Rectal smooth muscle tissue (tissue), 1 donor: ENCODE data around the gene DDX39B.
A peak's percentile ranks its signal among the peaks of the same experiment; 100 is the strongest.
"Not testable (repeated sequence)": the region's sequence is repeated elsewhere in the genome, so short reads cannot be mapped to it uniquely, and the experiment has no call there.

Experiments
- H3K27ac ChIP-seq: one replicate; pipeline ENCODE4 v1.7.0; 2013; ENCODE audit warnings: low read depth, low read length, inconsistent platforms
- H3K27me3 ChIP-seq: one replicate; pipeline ENCODE4 v1.7.0; 2013; ENCODE audit warnings: low read length; ENCODE audit not compliant: control insufficient read depth, insufficient read depth
- H3K36me3 ChIP-seq: one replicate; pipeline ENCODE4 v1.7.0; 2013; ENCODE audit warnings: low read length; ENCODE audit not compliant: control insufficient read depth, insufficient read depth
- H3K4me1 ChIP-seq: one replicate; pipeline ENCODE4 v1.7.0; 2013; ENCODE audit warnings: low read length; ENCODE audit not compliant: control insufficient read depth, insufficient read depth
- H3K4me3 ChIP-seq: one replicate; pipeline ENCODE4 v1.7.0; 2013; ENCODE audit warnings: low read length
- H3K9ac ChIP-seq: one replicate; pipeline ENCODE4 v1.7.0; 2013; ENCODE audit warnings: low read length

Gene DDX39B

GRCh38 chr6:31493875-31494694 is 47.7 kb downstream of the DDX39B start:
- Histone ChIP-seq H3K4me3 (peak overlapping the region; percentile 65), H3K27me3 (peaks cover 15% of the 10 kb centered on the region)

GRCh38 chr6:31493550-31493874 is 48.3 kb downstream of the DDX39B start:
- H3K27me3 ChIP-seq, result peaks cover 10% of the 10 kb centered on the region
- not testable (repeated sequence) for H3K4me3 ChIP-seq, H3K36me3 ChIP-seq, H3K27ac ChIP-seq, H3K9ac ChIP-seq, H3K4me1 ChIP-seq

More at GRCh38 chr6:31493875-31494694, 47.7 kb downstream of the DDX39B start:
- Histone ChIP-seq H3K4me1 (no peaks in the 10 kb centered on the region), H3K36me3 (no peaks in the 10 kb centered on the region), H3K27ac (no peak overlapping the region), H3K9ac (no peak overlapping the region)

GRCh38 chr6:31490115-31490873 is 51.5 kb downstream of the DDX39B start:
- no peak overlapping the region for H3K9ac ChIP-seq

GRCh38 chr6:31489086-31489485 is 52.7 kb downstream of the DDX39B start:
- H3K27ac ChIP-seq, result no peak overlapping the region
- H3K27me3 ChIP-seq, result peaks cover 6% of the 10 kb centered on the region
- no peak overlapping the region for H3K4me3 ChIP-seq
- H3K36me3 ChIP-seq, result no peaks in the 10 kb centered on the region
- H3K9ac ChIP-seq, result no peak overlapping the region
- no peaks in the 10 kb centered on the region for H3K4me1 ChIP-seq

More at GRCh38 chr6:31490115-31490873, 51.5 kb downstream of the DDX39B start:
- Histone ChIP-seq H3K27me3 (peaks cover 6% of the 10 kb centered on the region), H3K27ac (no peak overlapping the region), H3K4me3 (no peak overlapping the region), H3K4me1 (no peaks in the 10 kb centered on the region), H3K36me3 (no peaks in the 10 kb centered on the region)

- H3K27me3 ChIP-seq, H3K27ac ChIP-seq, H3K4me1 ChIP-seq, H3K4me3 ChIP-seq, H3K9ac ChIP-seq, H3K36me3 ChIP-seq: not testable (repeated sequence)
Measured at GRCh38 chr6:31487674-31488073, 54.1 kb downstream of the DDX39B start.

GRCh38 chr6:31486065-31486837 is 55.6 kb downstream of the DDX39B start:
- not testable (repeated sequence) for H3K27ac ChIP-seq, H3K9ac ChIP-seq, H3K36me3 ChIP-seq, H3K4me1 ChIP-seq, H3K4me3 ChIP-seq, H3K27me3 ChIP-seq

- H3K27ac ChIP-seq, result no peak overlapping the region
- H3K27me3 ChIP-seq, result no peaks in the 10 kb centered on the region
- no peaks in the 10 kb centered on the region for H3K4me1 ChIP-seq
- H3K4me3 ChIP-seq, result no peak overlapping the region
- no peak overlapping the region for H3K9ac ChIP-seq
- no peaks in the 10 kb centered on the region for H3K36me3 ChIP-seq
Measured at GRCh38 chr6:31485055-31485454, 56.7 kb downstream of the DDX39B start.

GRCh38 chr6:31483392-31483791 is 58.4 kb downstream of the DDX39B start:
- no peak overlapping the region for H3K27ac ChIP-seq
- H3K4me1 ChIP-seq, result no peaks in the 10 kb centered on the region
- no peaks in the 10 kb centered on the region for H3K36me3 ChIP-seq
- no peaks in the 10 kb centered on the region for H3K27me3 ChIP-seq
- H3K4me3 ChIP-seq, result no peak overlapping the region
- no peak overlapping the region for H3K9ac ChIP-seq

- H3K27ac ChIP-seq, result no peak overlapping the region
- H3K4me3 ChIP-seq, result no peak overlapping the region
- no peaks in the 10 kb centered on the region for H3K4me1 ChIP-seq
- no peaks in the 10 kb centered on the region for H3K27me3 ChIP-seq
- H3K36me3 ChIP-seq, result no peaks in the 10 kb centered on the region
- no peak overlapping the region for H3K9ac ChIP-seq
Measured at GRCh38 chr6:31480574-31480973, 61.2 kb downstream of the DDX39B start.
